GM12872 (cell line): ENCODE results near the gene CALR3.

ENCODE experiments used
- CTCF ChIP-seq: IDR thresholded peaks from 3 replicates; pipeline ENCODE4 v1.5.1; 2011; ENCODE audit warnings: low read depth, mild to moderate bottlenecking, low read length, moderate library complexity; ENCODE audit not compliant: insufficient read depth

CALR3 gene

GRCh38 chr19:16527971-16528521, 32.1 kb upstream of the CALR3 start:
- TF ChIP-seq CTCF: peak; percentile 78

- TF ChIP-seq CTCF: no peak
Measured at GRCh38 chr19:16527334-16527935, 31.5 kb upstream of the CALR3 start.

GRCh38 chr19:16525751-16526481, 29.9 kb upstream of the CALR3 start:
- no peak for TF ChIP-seq CTCF

- no peak for TF ChIP-seq CTCF
Measured at GRCh38 chr19:16524991-16525734, 29.2 kb upstream of the CALR3 start.

GRCh38 chr19:16522559-16523377, 26.8 kb upstream of the CALR3 start:
- no peak for TF ChIP-seq CTCF

GRCh38 chr19:16521715-16522289, 25.8 kb upstream of the CALR3 start:
- no peak for TF ChIP-seq CTCF
